Neuron (in vitro differentiated cells): ENCODE measurements around the gene NMRK2.
"Not testable (repeated sequence)": the region's sequence is repeated elsewhere in the genome, so short reads cannot be mapped to it uniquely, and the experiment has no call there.

Experiments used
- H2AFZ ChIP-seq: one replicate; pipeline ENCODE4 v1.6.1; 2013; ENCODE audit warnings: low read depth, mild to moderate bottlenecking, inconsistent platforms, low read length, moderate library complexity
- H3K27me3 ChIP-seq: one replicate; pipeline ENCODE4 v1.6.1; 2013; ENCODE audit warnings: low read length; ENCODE audit not compliant: insufficient read depth
- H3K36me3 ChIP-seq: one replicate; pipeline ENCODE4 v1.6.1; 2013; ENCODE audit warnings: low read length; ENCODE audit not compliant: insufficient read depth
- H3K4me1 ChIP-seq: one replicate; pipeline ENCODE4 v1.6.1; 2013; ENCODE audit warnings: low read length; ENCODE audit not compliant: insufficient read depth
- H3K4me3 ChIP-seq: 2 replicates; pipeline ENCODE4 v1.5.1; 2013; ENCODE audit warnings: mild to moderate bottlenecking, low read length, moderate library complexity
- H3K9me3 ChIP-seq: one replicate; pipeline ENCODE4 v1.6.1; 2013; ENCODE audit warnings: low read length

NMRK2 gene

GRCh38 chr19:3945838-3946237, 13.0 kb downstream of the NMRK2 start:
- Histone ChIP-seq H3K4me3 (no peak overlapping the region), H3K36me3 (no peaks in the 10 kb centered on the region)

GRCh38 chr19:3947316-3947933, 14.6 kb downstream of the NMRK2 start:
- not testable (repeated sequence) for H3K27me3 ChIP-seq, H3K4me3 ChIP-seq, H3K36me3 ChIP-seq, H3K4me1 ChIP-seq, H2AFZ ChIP-seq, H3K9me3 ChIP-seq

More at GRCh38 chr19:3945838-3946237, 13.0 kb downstream of the NMRK2 start:
- Histone ChIP-seq H2AFZ (no peak overlapping the region), H3K9me3 (no peaks in the 10 kb centered on the region), H3K4me1 (no peaks in the 10 kb centered on the region), H3K27me3 (no peaks in the 10 kb centered on the region)

GRCh38 chr19:3949294-3949693, 16.4 kb downstream of the NMRK2 start:
- H2AFZ ChIP-seq = no peak overlapping the region
- no peak overlapping the region for H3K4me3 ChIP-seq
- no peaks in the 10 kb centered on the region for H3K4me1 ChIP-seq
- H3K36me3 ChIP-seq = no peaks in the 10 kb centered on the region
- no peaks in the 10 kb centered on the region for H3K9me3 ChIP-seq
- H3K27me3 ChIP-seq = no peaks in the 10 kb centered on the region

GRCh38 chr19:3949997-3950859, 17.4 kb downstream of the NMRK2 start:
- H3K36me3 ChIP-seq = no peaks in the 10 kb centered on the region
- no peaks in the 10 kb centered on the region for H3K4me1 ChIP-seq
- H3K9me3 ChIP-seq = no peaks in the 10 kb centered on the region
- H2AFZ ChIP-seq = no peak overlapping the region
- no peak overlapping the region for H3K4me3 ChIP-seq
- no peaks in the 10 kb centered on the region for H3K27me3 ChIP-seq

GRCh38 chr19:3950871-3951861, 18.3 kb downstream of the NMRK2 start:
- Histone ChIP-seq H2AFZ (no peak overlapping the region), H3K27me3 (no peaks in the 10 kb centered on the region), H3K4me3 (no peak overlapping the region), H3K9me3 (no peaks in the 10 kb centered on the region), H3K36me3 (no peaks in the 10 kb centered on the region), H3K4me1 (no peaks in the 10 kb centered on the region)

GRCh38 chr19:3952755-3953276, 19.9 kb downstream of the NMRK2 start:
- H3K36me3 ChIP-seq, H3K9me3 ChIP-seq, H3K4me1 ChIP-seq, H2AFZ ChIP-seq, H3K27me3 ChIP-seq, H3K4me3 ChIP-seq: not testable (repeated sequence)

GRCh38 chr19:3954107-3954506, 21.2 kb downstream of the NMRK2 start:
- Histone ChIP-seq H3K27me3 (no peaks in the 10 kb centered on the region), H3K36me3 (peaks cover 20% of the 10 kb centered on the region), H3K4me1 (no peaks in the 10 kb centered on the region), H2AFZ (no peak overlapping the region), H3K9me3 (no peaks in the 10 kb centered on the region), H3K4me3 (no peak overlapping the region)

GRCh38 chr19:3955276-3955675, 22.4 kb downstream of the NMRK2 start:
- H3K4me1 ChIP-seq, H2AFZ ChIP-seq, H3K9me3 ChIP-seq, H3K4me3 ChIP-seq, H3K27me3 ChIP-seq: not testable (repeated sequence)
- H3K36me3 ChIP-seq = peaks cover 28% of the 10 kb centered on the region

GRCh38 chr19:3955688-3956087, 22.8 kb downstream of the NMRK2 start:
- Histone ChIP-seq H2AFZ (no peak overlapping the region), H3K9me3 (no peaks in the 10 kb centered on the region), H3K4me1 (no peaks in the 10 kb centered on the region), H3K4me3 (no peak overlapping the region), H3K27me3 (no peaks in the 10 kb centered on the region), H3K36me3 (peaks cover 29% of the 10 kb centered on the region)

GRCh38 chr19:3958836-3959765, 26.2 kb downstream of the NMRK2 start:
- Histone ChIP-seq H3K4me1 (no peaks in the 10 kb centered on the region), H3K4me3 (no peak overlapping the region), H3K27me3 (no peaks in the 10 kb centered on the region), H3K36me3 (peaks cover 58% of the 10 kb centered on the region), H3K9me3 (no peaks in the 10 kb centered on the region), H2AFZ (no peak overlapping the region)

- H3K9me3 ChIP-seq = no peaks in the 10 kb centered on the region
- H3K36me3 ChIP-seq = peaks cover 64% of the 10 kb centered on the region
- no peak overlapping the region for H2AFZ ChIP-seq
- H3K4me3 ChIP-seq = no peak overlapping the region
- H3K27me3 ChIP-seq = no peaks in the 10 kb centered on the region
- no peaks in the 10 kb centered on the region for H3K4me1 ChIP-seq
Measured at GRCh38 chr19:3959766-3960131, 26.9 kb downstream of the NMRK2 start.

- Histone ChIP-seq H3K4me3 (no peak overlapping the region), H3K4me1 (no peaks in the 10 kb centered on the region), H3K36me3 (peaks cover 73% of the 10 kb centered on the region), H3K9me3 (no peaks in the 10 kb centered on the region), H2AFZ (no peak overlapping the region), H3K27me3 (no peaks in the 10 kb centered on the region)
Measured at GRCh38 chr19:3961007-3961406, 28.1 kb downstream of the NMRK2 start.
